Retinal pigment epithelial cell (primary cell): Measurements from ENCODE around the gene VAMP7.
A peak's percentile ranks its signal among the peaks of the same experiment; 100 is the strongest.
"Not testable (repeated sequence)": the region's sequence is repeated elsewhere in the genome, so short reads cannot be mapped to it uniquely, and the experiment has no call there.

Experiments
- DNase-seq: peaks from one replicate; pipeline ENCODE4 v3.0.0-alpha.2; 2010; ENCODE audit warnings: low read depth
- H3K4me3 ChIP-seq: 2 replicates; pipeline ENCODE4 v1.5.1; 2011; ENCODE audit warnings: mild to moderate bottlenecking, low read length, control low read depth, moderate library complexity
- TF ChIP-seq, protein P1 (sequence below): conservative IDR thresholded peaks from 2 replicates; pipeline ENCODE4 v1.5.1; 2011; ENCODE audit warnings: low read depth, low read length, control low read depth, inconsistent platforms

The VAMP7 gene, protein sequence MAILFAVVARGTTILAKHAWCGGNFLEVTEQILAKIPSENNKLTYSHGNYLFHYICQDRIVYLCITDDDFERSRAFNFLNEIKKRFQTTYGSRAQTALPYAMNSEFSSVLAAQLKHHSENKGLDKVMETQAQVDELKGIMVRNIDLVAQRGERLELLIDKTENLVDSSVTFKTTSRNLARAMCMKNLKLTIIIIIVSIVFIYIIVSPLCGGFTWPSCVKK

GRCh38 chrX:155881158-155881993 is at the start of gene VAMP7:
Gene VAMP7, plus strand, starts transcription at chrX:155881345. Its CDS starts 8,122 bp downstream, at chrX:155889467.
- DNase-seq: peak; percentile 53
- H3K4me3 ChIP-seq: peak within 1 kb of the TSS; percentile 78
- TF ChIP-seq, protein P1, sequence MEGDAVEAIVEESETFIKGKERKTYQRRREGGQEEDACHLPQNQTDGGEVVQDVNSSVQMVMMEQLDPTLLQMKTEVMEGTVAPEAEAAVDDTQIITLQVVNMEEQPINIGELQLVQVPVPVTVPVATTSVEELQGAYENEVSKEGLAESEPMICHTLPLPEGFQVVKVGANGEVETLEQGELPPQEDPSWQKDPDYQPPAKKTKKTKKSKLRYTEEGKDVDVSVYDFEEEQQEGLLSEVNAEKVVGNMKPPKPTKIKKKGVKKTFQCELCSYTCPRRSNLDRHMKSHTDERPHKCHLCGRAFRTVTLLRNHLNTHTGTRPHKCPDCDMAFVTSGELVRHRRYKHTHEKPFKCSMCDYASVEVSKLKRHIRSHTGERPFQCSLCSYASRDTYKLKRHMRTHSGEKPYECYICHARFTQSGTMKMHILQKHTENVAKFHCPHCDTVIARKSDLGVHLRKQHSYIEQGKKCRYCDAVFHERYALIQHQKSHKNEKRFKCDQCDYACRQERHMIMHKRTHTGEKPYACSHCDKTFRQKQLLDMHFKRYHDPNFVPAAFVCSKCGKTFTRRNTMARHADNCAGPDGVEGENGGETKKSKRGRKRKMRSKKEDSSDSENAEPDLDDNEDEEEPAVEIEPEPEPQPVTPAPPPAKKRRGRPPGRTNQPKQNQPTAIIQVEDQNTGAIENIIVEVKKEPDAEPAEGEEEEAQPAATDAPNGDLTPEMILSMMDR: no peak

DNA sequence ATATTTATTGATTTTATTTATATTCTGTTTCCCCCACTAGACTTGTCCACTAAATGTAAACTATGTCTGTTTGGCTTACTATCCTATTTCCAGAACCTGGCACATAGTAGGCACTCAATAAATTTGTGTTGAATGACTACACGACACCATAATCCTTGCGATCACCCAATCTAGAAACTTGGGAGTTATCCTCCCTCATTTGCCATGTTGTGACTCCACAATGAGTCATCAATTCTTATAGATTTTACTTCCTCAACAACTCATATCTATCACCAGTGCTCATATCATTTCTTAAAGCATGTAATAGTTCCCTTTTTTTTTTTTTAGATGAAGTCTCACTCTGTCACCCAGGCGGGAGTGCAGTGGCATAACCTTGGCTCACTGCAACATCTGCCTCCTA is 39.9 kb upstream of the VAMP7 start:
- DNase-seq: no peak
- TF ChIP-seq, protein P1: no peak

DNA sequence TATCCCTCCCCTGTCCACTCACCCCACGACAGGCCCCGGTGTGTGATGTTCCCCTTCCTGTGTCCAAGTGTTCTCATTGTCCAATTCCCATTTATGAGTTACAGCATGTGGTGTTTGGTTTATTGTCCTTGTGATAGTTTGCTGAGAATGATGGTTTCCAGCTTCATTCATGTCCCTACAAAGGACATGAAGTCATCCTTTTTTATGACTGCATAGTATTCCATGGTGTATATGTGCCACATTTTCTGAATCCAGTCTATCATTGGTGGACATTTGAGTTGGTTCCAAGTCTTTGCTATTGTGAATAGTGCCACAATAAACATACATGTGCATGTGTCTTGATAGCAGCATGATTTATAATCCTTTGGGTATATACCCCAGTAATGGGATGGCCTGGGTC is 29.4 kb upstream of the VAMP7 start:
- H3K4me3 ChIP-seq, DNase-seq: not testable (repeated sequence)

More for the DNA sequence above, 39.9 kb upstream of the VAMP7 start:
- H3K4me3 ChIP-seq: no peak overlapping the region

DNA sequence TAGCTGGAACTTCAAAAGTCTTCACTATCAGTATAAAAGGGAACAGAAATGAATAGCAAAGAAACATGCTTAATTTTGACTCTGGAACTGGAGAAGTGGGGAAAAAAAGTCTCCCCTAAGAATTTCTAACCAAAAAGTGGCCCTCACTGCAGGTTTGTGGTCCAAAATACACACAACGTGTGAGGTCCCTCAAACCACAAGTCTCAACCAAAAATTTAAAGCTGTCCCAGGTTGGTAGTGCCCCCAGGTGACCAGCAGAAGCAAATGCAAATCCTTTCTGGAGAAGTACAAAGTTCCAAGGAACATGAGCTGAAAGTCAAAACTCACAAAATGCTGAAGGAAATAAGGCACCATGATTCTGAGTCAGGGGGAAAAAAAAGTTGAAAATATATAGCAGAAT is 23.6 kb upstream of the VAMP7 start:
- no peak for DNase-seq
- no peak overlapping the region for H3K4me3 ChIP-seq
- TF ChIP-seq, protein P1: peak; percentile 37

- no peak overlapping the region for H3K4me3 ChIP-seq
- TF ChIP-seq, protein P1: no peak
- DNase-seq: no peak
These were observed 16.5 kb upstream of the VAMP7 start for GRCh38 chrX:155864655-155865054.

- TF ChIP-seq, protein P1: no peak
These were observed 16.0 kb upstream of the VAMP7 start for GRCh38 chrX:155865193-155865592.

GRCh38 chrX:155867821-155868220 is 13.3 kb upstream of the VAMP7 start:
- H3K4me3 ChIP-seq: no peak overlapping the region
- DNase-seq: no peak
- TF ChIP-seq, protein P1: no peak

More at GRCh38 chrX:155865193-155865592, 16.0 kb upstream of the VAMP7 start:
- no peak overlapping the region for H3K4me3 ChIP-seq
- no peak for DNase-seq
